ENCODE results near the gene ITLN1.
"Not testable (repeated sequence)": the region's sequence is repeated elsewhere in the genome, so short reads cannot be mapped to it uniquely, and the experiment has no call there.

Gene ITLN1

DNA sequence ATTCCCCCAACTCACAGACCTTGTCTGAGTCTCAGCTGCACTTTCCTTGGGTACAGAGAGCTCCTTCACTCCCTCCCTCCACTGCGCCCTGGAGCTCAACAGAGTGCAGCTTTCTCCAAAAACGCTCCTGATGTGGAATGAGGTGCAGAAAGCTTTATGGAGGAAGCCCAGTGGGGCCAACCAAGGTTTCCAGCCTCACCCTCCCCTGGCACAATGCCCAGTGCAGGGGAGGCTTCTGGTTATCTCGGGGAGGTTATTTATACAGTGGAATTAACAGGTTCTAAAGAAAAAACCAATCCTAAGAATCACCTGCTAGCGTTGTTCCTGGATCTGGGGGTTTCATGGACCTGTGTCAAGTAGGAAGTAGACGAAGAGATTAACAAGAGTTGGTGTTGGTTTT is at the start of gene ITLN1:
Gene ITLN1 (minus strand): TSS at position 139 of the 400 bp plus-strand sequence. CDS start 303 bp downstream, outside the sequence.
- intact Hi-C loops (cut with DNase I) = no loop called here
- DNase-seq = peak in 1 of 10 donors; percentile 18

GRCh38 chr1:160933305-160933704 is 48.3 kb upstream of the ITLN1 start:
- intact Hi-C loops (cut with DNase I); DNase-seq: not testable (repeated sequence)

- intact Hi-C loops (cut with DNase I) = no loop called here
- DNase-seq = no peak
These were observed 40.8 kb upstream of the ITLN1 start for GRCh38 chr1:160925652-160926244.

- no peak for DNase-seq
- intact Hi-C loops (cut with DNase I) = no loop called here
These were observed 40.0 kb upstream of the ITLN1 start for GRCh38 chr1:160924791-160925651.

DNA sequence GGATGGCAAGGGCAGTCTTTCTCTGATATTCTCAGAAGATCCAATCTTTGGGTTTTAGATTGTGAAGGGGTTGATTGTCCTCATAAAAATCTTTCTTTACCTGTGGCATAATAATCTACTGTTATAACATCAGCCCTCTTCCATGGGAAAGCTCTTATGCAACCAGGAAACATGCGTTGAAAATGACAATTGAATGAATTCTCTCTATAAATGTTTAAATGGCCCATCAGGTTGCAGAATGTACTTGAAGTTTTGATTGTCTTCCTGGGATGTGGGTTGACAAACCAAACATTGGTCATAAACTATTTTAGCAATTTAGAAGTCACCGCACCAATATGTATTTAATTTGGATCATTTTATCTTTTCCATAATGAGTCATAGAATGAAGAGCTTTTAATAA is 31.7 kb upstream of the ITLN1 start:
- intact Hi-C loops (cut with DNase I) = no loop called here

DNA sequence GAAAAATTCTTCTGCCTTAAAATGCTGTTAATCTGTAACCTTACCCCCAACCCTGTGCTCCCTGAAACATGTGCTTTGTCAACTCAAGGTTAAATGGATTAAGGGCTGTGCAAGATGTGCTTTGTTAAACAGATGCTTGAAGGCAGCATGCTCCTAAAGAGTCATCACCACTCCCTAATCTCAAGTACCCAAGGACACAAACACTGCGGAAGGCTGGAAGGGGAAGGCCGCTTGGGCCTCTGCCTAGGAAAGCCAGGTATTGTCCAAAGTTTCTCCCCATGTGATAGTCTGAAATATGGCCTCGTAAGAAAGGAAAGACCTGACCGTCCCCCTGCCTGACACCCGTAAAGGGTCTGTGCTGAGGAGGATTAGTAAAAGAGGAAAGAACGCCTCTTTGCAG is 28.2 kb upstream of the ITLN1 start:
- intact Hi-C loops (cut with DNase I); DNase-seq: not testable (repeated sequence)

More for the DNA sequence above, 31.7 kb upstream of the ITLN1 start:
- no peak for DNase-seq

- intact Hi-C loops (cut with DNase I) = no loop called here
These were observed 26.9 kb upstream of the ITLN1 start for GRCh38 chr1:160911925-160912324.

DNA sequence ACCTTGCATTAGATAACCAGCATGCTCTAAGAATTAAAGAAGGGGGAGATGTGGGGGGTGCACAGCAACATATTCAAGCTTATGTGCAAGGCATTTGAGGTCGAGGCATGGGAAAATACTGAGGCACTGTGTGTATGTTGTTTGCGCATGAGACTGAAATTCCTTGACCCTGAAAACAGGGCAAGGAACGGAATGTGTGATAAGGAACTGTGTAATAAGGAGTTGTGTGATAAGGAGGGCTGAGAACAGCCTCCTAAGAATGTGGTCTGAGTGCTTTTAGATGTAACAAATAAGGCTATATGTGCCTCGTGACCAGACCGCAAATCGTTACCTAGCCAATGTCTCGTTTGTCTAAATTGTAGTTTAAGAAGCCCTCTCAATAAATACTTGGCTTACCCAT is 26.5 kb upstream of the ITLN1 start:
- intact Hi-C loops (cut with DNase I) = no loop called here
- DNase-seq = no peak

More at GRCh38 chr1:160911925-160912324, 26.9 kb upstream of the ITLN1 start:
- no peak for DNase-seq

DNA sequence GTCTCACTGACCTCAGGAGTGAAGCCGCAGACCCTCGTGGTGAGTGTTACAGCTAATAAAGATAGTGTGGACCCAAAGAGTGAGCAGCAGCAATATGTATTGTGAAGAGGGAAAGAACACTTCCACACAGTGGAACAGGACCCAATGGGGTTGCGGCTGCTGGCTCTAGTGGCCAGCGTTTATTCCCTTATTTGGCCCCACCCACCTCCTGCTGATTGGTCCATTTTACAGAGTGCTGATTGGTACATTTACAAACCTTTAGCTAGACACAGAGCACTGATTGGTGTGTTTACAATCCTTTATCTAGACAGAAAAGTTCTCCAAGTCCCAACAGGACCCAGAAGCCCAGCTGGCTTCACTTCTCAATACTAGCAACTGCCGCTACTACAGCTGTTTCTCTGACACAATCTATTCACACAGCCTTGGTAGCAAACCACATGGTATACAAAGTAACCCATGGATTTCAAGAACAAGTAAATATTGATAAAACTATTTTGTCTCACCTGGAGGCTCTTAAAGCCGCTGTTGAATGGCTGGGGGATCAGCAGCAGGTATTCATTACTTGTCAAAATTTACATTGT is 25.3 kb upstream of the ITLN1 start:
- DNase-seq = no peak
- intact Hi-C loops (cut with DNase I) = no loop called here

- intact Hi-C loops (cut with DNase I) = no loop called here
These were observed 23.0 kb upstream of the ITLN1 start for GRCh38 chr1:160907976-160908375.

GRCh38 chr1:160905617-160905989 is 20.6 kb upstream of the ITLN1 start:
- intact Hi-C loops (cut with DNase I) = no loop called here
- no peak for DNase-seq

More at GRCh38 chr1:160907976-160908375, 23.0 kb upstream of the ITLN1 start:
- DNase-seq = no peak

DNA sequence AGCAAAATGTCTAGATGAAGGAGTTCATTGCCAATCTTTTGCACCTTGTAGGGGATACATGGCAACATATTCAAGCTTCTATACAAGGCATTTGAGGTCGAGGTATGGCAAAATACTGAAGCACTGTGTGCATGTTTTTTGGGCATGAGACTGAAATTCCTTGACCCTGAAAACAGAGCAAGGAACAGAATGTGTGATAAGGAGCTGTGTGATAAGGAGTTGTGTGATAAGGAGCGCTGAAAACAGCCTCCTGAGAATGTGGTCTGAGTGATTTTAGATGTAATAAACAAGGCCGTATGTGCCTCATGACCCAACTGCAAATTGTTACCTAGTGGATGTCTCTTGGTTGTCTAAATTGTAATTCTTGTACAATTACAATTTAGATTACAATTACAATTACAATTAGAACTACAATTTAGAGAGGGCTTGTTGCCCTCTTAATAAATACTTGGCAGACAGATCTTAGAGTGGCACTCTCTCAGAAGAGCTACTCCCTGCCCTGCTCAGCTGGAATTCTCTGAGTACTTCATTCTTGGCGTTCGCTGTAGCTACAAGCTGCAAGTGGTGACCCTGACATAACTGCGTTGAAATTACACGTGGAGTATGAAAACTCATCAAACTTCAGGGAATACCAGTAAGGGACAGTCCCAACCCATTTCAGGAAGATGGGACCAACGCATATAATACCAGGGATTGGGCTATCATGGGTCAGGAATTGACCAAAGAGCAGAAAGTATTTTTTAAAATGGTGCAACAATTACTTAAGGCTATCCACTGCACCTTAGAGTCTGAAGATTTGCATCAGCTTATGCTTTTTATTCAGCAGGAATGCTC is 20.0 kb upstream of the ITLN1 start:
- intact Hi-C loops (cut with DNase I) = no loop called here
- no peak for DNase-seq

GRCh38 chr1:160902251-160902650 is 17.3 kb upstream of the ITLN1 start:
- DNase-seq; intact Hi-C loops (cut with DNase I): not testable (repeated sequence)

GRCh38 chr1:160901768-160902167 is 16.8 kb upstream of the ITLN1 start:
- intact Hi-C loops (cut with DNase I) = no loop called here

GRCh38 chr1:160900683-160901082 is 15.7 kb upstream of the ITLN1 start:
- intact Hi-C loops (cut with DNase I); DNase-seq: not testable (repeated sequence)

More at GRCh38 chr1:160901768-160902167, 16.8 kb upstream of the ITLN1 start:
- no peak for DNase-seq

- peak in 1 of 10 donors; percentile 53 for DNase-seq
- intact Hi-C loops (cut with DNase I) = not testable (repeated sequence)
These were observed 9.6 kb upstream of the ITLN1 start for GRCh38 chr1:160894368-160895135.

DNA sequence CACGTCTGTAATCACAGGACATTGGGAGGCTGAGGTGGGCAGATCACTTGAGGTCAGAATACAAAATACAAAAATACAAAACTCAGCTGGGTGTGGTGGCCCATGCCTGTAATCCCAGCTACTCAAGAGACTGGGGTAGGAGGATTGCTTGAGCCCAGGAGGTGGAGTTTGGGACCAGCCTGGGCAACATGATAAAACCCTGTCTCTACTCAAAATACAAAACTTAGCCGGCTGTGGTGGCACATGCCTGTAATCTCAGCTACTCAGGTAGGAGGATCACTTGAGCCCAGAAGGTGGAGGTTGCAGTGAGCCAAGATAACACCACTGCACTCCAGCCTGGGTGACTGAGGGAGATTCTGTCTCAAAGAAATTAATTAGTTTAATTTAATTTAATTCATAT is 6.5 kb upstream of the ITLN1 start:
- DNase-seq = no peak
- intact Hi-C loops (cut with DNase I) = no loop called here

GRCh38 chr1:160888926-160889325 is 3.9 kb upstream of the ITLN1 start:
- DNase-seq = no peak
- intact Hi-C loops (cut with DNase I) = no loop called here

DNA sequence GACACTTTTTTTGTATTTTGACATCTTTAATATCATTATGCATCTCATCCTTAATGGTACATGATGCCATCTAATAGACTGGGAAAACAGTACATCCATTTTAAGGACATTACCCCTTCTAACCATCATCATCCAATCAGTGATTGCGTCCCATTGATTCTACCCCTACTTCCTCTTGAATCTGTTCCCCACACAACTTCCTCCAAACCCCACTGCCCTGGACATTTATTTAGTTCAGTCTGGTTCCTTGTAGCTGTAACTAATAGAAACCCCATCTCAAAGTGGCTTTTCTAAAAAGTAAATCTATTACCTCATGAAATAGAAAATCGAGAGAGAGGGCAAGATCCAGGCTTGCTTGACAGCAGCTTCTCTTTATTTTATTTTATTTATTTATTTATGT is 2.1 kb upstream of the ITLN1 start:
- DNase-seq = no peak
- intact Hi-C loops (cut with DNase I) = no loop called here

DNA sequence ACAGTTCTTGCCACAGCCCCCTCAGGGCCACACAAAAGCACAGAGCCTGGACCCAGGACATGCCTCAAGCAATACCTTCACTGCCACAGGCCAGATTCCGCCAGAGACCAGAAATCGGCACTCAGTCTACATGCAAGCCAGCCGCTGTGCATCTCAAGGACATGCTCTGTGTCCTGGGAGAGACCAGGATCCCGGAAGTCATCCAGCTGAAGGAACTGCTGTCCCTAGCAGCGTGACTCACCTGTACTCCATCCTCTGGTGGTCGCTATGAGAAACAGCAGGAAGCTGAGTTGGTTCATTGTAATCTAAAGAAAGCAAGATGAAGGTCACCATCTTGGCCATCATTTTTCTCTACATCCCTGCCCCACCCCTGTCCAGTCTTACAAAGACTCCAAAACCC is 401 bp downstream of the ITLN1 start:
- peak in 1 of 10 donors; percentile 43 for DNase-seq
- intact Hi-C loops (cut with DNase I) = no loop called here

Measured in posterior cingulate gyrus (tissue), 11 donors.